NOMO-1 treated with DMSO at 0.1 percent for 48 hours (cell line): Measurements from ENCODE around the gene ABL1.

Experiments
- DNase-seq: peaks from one replicate; lab custom pipeline; 2025; ENCODE audit not compliant: unreplicated experiment; lab: John Stamatoyannopoulos, UW

Gene ABL1

DNA sequence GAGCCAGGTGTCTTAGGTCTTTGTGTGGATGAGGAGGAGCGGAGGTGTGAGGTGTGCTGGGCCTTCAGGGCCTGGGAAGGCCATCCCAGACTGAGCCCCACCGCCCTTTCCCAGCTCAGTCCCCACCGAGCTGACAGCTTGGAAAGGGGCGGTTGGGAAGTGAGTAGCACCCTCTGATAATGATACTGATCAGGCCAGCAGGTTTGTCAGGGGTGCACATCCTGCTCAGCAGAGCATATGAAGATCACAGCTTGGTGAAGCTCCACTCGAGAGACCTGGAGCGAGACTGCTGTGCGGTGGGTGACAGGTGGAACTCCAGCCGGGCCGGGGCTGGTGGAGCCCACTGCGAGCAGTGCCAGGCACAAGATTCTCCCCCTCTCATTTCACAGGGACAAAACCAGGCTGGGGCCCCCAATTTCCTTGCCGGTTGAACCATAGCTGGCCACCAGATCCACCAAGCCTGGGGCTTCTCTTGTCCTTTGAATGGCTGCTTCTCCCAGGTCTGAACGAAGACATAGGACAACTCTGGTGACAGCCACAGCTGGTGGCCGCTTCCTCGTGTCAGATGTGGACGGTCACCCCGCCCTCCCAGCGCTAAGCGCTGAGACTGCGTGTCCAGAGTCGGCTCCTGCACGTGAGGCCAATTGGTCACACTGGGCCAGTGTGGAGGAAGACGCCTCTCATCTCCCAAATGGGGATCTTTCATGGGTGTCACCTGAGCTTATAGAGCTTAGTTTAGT is 53.3 kb downstream of the ABL1 start:
- no peak for DNase-seq

DNA sequence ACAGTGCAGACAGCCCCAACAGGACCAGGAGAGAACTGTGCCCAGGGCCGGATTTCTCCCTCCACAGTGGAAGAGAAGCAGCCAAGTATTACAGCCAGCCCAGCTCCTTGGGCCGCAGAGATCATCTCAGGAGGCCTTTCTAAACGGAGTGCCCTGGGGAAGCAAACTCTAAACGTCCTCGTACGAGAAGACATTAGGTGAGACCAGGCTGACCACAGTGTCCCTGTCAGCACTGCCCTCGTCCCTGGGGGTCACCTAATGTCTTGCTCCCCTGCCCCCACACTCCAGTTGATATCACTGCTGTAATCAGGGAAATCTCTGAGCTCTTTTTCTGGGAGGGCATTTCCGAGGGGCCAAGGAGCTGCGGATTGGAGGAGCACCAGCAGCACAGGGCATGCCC is 55.1 kb downstream of the ABL1 start:
- no peak for DNase-seq

DNA sequence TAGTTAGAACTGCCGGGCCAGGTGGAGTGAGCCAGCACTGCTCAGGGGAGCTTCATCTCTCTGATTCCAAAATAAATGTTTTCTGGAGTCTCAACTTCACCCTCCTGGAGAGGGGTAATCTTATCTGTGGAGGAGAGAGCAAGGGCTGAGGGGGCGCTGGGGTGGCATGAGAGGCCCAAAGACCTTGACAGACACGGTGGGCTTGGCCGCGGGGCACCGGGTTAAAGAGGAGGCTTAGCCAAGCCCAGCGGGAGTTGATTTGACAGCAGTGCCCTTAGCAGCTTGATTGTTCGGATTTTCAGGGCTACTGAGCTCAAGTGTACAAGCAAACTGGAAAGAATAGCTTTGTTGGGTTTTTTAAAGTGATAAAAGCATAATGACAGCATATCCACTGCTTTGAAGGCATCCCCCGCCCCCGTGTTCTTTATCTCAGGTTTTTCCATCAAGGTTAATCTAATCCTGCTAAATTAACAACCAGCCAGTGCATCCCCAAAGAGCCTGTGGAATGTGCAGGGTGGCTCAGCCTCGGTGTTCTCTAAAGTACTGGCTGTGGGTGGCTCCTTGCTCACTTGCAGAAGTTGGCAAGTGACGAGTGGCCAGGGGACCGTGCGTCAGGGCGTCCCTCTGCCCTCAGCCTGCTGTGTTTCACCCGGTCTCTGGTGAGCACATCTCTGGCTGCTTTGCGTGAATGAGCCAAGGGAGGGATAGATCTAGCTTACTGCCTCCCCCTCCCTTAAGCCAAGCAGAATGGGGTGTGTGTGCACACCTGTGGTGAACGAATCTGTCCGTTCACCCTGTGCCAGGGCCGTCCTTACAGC is 56.0 kb downstream of the ABL1 start:
- no peak for DNase-seq

DNA sequence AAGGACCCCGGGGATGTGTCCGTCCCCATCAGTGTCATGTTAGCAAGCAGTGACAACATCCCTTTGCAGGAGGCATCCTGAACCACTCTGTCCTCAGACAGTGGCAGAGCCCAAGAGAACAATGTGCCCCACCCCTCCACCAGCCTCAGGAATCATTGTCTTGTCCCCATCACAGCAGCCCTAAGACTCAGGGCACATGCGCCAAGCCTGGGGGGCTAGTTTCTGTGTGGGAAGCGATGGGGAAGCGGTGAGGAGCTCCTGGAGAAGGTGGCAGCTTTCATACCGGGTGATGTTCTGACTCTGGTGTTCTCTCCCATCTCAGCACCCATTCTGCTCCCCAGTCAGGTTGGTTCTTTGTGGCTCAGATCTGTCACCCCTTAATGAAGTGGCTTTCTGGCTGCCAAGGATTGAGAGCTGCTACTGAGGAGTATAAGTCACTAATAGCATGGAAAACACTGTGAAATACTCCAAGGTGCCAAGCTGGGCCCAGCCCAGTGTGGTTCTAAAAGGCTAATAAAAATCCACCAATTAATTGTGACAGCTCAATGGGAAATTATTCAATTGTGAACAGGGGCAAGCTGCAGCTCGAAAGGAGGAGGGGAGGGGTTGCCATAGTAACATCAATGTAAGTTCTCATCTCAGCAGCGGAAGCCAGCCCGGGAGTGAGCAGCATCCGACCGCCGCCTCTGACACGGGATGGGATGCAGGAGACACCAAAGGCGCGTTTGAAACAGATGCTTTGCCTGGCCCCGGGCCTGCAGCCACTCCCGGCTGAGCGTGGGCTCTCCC is 56.8 kb downstream of the ABL1 start:
- DNase-seq = no peak

DNA sequence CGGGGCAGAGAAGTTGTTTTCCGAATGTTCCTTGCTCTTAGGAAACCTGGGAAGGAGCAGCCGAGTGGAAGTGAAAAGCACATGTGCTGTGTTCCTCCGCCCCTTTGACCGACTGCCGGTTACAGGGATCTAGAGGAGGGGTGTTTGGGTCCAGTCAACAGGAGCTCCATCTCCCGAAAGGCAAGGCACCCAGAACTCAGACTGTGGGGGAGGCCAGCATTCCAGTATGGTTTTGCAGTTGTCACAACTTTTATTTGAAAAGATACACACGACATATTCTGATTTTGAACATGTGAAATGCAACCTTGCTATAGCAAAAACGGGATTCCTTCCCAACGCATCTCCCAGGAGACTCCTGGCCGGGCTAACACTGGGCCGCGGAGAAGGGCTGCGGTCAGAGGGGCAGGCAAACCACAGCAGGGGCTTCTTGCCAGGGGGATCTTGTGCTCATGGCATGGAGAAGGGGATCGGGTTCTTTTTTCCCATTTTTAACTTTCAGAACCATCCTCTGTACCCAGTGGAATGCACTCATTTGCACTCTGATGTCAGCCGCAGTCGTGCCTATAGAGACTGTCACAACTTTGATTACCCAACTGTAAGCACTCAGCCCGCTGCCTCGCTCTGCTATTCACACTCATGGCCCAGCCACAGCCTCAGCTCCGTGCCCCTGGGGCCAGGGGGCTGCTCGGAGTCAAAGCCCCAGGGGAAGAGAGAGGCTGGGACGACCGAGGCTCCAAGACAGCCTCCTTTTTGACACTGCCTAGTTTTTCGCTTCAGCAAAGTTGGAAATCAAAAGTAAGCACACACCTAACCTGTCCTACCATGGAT is 57.6 kb downstream of the ABL1 start:
- peak; percentile 5 for DNase-seq

DNA sequence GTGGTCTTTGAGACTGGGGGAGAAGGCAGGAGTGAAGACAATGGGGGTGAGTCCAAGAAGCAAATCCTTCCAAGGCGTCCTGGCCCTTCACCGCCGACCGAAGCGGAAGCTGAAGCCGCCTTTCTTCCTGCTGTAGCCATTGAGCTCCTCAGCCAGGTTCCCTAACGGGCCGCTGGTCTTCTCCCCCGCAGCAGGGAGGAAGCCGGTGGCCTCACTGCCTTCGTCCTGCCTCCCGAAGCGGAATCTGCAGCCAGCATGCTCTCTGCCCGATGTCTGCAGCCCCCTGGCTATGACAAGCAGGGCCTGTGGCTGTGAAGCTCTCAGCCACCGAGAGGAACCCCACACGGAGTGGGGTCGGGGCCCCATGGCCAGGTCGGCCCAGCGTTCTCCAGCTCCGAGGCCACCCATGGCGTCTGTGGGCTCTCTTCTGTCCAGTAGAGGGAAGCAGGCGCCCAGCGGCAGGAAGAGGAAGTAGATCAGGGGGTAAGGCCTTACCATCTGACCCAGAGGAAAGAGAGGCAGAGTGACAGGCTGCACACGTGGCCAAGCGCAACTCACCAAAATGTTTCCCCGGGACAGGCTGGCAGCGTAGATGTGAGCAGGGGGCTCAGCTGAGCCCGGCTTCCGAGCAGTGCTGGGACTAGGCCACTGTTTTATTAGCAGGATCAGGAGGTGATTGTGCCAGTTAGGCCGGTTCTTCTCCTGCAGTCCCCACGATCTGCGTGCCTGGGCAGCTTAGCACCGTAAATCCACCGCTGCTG is 58.5 kb downstream of the ABL1 start:
- DNase-seq = peak; percentile 90

DNA sequence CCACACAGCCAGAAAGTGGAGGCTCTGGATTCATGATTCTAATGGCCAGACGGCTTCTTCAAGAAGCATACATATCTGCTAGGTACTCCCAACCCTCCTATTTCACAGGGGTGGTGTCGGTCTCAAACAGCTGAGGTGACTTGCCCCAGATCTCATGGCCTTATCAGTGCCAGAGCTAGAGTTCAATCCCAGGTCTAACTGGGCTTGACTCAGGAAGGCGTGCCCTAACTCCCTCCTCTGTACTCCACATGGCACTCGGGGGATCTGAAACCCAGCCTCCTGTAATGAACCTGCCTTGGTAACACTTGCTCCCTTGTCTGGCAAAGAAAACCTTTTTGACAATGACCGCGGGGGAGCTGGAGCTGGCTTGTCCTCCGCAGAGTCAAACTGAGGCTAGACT is 59.5 kb downstream of the ABL1 start:
- DNase-seq = no peak

DNA sequence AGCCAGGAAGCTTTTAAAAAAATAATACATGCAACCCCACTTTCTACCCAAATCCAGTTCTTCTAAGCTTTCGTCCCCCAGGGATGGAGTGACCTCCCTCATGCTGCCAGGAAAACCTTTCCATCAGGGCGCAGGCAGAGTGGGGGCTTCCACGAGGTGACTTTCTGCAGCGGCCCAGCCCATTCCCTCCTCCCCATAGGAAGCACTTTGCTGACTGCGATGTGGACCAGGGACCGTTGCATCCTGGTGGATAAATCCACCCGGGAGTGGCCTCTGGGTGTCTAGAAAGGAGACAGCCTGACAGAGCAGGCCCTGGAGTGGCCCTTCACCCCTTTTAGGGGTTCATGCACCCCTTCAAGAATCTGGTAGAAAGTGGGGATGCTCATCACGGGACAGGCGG is 60.0 kb downstream of the ABL1 start:
- DNase-seq = no peak

DNA sequence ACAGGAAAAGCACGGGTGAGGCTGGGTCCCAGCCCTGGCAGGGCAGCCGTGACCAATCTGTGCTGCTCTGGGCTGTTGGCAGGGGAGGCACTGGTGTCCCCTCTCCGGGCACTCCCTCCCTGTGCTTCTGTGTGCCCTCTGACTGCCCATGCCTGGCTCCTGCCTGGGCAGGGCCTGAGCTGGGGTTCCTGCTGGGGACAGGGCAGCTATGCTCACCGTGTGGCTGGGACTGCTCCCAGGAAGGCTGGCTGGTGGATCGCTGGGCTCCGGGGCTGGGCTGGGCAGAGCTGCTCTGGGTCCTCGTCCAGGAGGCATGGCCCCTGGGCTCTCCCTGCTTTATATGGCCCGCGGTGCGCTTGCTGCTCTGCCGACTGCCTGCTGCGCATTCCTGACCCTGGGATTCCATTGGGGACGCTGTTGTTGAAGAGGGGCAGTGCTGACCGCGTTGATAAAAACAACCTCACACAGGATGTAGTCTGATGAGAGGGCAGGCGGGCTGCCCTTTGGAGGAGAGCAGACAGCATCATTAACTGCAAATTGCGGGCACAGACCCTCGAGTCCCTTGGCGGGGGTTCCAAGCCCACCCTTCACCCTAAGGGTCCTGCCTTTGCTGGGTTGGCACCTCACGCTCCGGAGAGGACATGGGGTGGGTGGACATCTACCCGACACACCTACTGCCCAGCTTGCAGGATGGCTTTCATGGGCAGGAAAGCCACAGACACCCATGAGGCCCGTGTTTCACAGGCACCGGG is 60.6 kb downstream of the ABL1 start:
- DNase-seq = no peak

DNA sequence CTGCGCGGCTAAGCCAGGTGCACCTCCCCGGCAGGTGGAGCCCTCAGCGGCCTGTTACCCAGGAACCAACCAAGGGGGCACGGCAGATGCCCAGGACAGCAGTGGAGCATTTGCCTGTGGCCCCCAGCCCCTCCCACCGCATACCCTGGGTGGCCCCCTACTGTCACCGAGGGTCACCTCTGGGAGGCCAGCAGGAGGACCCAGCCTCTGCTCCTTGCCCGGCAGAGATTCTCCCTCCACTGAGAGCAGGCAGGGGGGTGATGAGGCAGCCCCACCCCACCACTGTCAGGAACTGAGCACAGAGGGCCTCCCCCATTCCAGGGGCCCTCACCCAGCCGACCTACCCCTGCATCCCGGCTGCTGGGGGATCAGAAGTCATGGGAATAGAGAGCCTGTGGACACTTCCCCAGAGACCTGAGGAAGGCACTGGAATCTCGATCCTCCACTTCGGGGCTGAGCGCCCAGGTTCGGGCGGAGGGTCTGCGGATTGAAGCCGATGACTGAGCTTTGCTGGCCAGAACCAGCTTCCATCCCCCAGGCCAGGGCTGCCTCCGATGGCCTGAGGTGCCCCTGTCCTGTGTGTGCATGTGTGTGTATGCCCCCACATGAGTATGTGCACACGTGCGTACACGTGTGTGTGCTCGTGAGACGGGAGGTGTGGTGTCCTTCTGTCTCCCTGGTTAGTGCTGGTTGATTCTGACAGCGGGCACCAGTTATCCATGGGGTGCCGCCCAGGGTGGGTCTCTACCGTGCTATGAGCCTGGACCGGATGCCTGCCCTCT is 61.4 kb downstream of the ABL1 start, which contains the start of gene QRFP:
Gene QRFP, minus strand, starts transcription at position 580 of the 782 bp plus-strand sequence. CDS start 2,974 bp downstream, outside the sequence.
- no peak for DNase-seq

DNA sequence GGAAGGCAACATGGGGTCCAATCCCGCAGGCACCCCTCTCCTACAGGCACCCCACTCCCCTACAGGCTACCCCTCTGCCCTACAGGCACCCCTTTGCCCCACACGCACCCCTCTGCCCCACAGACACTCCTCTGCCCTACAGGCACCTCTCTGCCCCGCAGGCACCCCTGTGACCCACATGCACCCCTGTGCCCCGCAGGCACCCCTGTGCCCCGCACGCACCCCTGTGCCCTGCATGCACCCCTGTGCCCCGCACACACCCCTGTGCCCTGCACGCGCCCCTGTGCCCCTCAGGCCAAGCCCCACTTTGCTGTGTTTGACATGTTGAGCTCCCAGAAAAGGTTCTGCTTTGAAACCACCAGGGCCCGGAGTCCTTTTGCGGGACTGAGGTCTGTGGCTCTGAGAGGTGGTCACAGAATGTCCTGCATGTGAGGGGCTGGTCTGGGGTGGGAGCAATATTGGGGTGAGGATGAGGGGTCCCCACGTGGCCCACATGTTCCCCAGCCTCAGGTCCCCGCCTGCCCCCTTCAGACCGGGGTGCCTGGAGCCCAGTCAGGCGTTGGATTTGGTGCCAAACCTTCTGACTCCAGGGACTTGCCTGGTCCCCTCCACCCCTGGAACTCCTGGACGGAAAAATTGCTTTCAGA is 62.2 kb downstream of the ABL1 start:
- DNase-seq = no peak

DNA sequence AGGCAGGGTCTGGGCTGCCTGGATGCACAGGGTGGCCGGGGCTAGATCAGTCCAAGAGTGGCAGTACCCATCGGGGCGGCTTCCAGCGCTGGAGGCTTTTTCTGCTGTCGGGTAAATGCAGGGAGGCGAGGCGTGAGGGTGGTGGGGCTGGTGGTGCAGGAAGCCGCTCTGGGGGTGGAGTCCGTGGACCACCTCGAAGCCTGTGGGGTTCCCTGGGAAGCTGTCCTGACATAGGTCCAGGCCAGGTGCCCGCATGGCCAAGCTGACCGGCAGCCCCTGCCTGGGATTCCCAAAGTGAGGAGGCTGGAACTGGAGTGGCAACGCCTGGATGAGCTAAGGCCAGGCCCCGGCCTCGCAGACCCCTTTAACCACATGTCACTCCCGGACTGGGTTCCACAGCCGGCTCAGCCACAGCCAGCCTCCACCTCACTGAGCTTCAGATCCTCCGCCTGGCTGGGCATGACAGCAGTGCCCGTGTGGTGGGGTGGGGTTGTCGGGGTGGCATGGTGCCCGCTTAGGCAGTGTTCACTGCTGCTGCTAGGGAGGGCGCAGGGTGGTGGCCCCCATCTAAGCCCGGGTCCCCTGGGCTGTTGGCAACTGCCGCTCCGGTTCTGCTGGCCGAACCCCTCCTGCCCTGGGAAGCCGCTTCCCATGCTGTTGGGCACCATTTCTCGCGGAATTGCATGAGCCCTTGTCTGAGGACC is 62.9 kb downstream of the ABL1 start:
- DNase-seq = no peak

DNA sequence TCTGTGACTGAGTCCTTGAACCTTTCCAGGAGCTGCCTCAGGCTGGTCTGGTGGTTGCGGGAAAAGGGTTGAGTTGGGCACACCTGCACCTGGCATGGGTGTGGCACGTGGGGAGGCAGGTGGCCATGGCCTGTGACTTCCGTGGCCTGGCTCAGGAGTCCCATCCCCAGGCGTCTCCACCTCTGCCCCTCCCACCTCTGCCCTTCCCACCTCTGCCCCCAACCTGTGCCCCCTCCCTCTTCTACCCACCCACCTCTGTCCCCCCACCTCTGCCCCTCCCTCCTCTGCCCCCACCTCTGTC is 63.4 kb downstream of the ABL1 start:
- DNase-seq = no peak

DNA sequence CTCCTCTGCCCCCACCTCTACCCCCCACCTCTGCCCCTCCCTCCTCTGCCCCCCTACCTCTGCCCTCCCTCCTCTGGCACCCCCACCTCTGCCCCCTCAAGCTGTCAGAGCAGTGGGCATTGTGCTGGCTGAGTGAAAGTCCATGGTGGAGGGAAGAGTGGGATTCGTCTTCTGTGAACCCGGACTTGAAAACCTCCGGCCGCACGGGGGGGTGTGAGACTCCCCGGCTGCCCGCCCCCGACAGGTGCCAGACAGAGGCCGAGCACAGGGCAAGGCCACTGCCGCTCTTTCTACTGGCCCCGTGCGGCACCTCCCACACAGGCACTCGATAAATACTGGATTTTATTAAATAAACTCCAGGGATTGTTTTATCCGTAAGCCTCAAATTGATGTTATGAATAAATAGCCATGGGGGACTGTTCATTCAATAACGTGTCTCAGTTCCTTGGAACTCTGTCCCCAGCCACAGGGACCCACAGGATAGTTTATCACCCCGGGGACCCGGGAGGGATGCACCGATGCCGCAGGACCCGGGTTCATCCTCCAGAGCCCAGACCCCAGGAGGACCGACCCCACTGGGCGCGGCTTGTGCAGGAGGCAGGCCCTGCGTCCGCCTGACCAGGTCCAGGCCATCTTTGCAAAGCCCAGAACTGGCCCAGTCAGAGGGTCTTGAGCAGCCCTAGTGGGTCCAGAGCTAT is 64.1 kb downstream of the ABL1 start:
- DNase-seq = no peak

DNA sequence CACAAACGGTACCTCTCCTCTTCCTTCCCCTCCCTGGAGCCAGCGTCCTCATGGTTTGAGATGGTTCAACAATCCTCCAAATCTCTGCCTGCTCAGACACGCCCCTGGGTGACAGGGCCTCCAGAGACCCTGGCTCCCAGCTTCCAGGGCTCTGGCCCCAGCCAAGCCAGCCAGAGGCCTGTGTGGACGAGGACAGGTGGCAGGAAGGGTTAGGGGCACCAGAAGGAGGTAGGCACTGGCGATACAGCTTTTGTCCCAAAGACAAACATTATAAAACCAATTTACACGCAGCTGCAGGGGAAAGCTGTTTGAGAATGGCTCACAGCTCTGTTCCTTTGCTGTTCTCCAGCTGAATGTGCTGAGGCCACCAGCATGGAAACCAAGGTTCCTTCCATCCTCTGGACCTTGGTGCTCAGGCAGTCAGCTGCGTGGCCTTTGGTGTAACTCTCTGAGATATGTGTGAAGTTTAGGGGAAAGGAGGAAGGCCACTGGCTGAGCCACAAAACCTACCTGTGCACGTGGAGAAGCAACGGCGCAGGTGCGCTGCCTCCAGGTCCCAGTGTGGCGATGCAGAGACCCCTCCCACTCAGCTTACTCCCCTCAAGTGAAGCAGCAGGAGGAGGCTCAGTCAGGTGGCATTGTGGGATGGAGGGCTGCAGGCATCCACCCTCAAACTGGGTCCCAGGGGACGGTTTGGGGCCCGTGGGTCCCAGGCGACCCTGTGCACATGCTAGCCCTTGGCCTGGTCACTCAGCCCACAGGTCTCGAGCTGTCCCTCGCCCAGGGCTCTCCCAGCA is 65.8 kb downstream of the ABL1 start:
- DNase-seq = no peak

DNA sequence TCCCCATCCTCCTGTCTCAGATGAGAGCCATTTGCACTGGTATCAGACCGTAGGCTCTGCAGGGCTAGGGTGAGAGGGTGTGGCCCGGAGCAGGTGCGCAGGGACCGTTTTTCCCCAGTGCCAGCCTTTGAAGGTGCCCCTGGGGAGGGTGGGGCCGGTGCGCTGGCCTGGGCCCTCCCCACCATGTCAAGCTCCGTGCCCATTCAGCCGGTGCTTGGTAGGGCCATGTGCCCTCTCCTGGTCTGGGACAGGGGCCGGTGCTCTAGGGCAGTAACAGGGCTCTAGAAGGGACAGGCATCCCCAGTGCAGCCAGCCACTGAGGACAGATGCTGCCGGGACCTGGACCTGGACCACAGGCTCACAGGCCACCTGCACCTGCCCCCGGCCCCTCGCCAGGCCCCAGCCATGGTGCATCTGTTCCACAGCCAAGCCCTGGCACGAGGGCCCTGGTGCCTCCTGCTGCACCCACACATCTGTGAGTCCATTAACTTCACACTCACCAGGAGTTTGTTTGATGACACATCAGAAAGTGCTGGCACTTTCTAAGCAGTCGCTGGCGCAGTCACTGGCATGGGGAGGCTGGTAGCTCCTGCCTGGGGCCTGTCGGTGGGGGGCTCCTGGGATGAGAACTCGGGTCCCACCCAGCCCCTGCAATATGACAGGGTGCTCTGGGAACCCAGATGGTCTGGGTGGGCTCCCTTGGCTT is 66.6 kb downstream of the ABL1 start:
- DNase-seq = no peak
